Fibroblast of villous mesenchyme (primary cell): ENCODE results near the gene MTG1. TPM values are rescaled to one million over a fixed set of nuclear protein-coding genes. Genes with fewer than 3 reads are reported as not detected.

Experiments used
- DNase-seq: peaks from one replicate; pipeline ENCODE4 v3.0.0-alpha.2; 2010; ENCODE audit warnings: low read depth
- H3K4me3 ChIP-seq: 2 replicates; pipeline ENCODE4 v1.5.1; 2011; ENCODE audit warnings: low read depth, mild to moderate bottlenecking, low read length
- total RNA-seq: library from RNA; depleted of rRNA; stranded (reverse); fragments of >200 nt; gene quantifications from 2 replicates; pipeline ENCODE4 v1.2.3, GENCODE V29; 2012
- TF ChIP-seq, protein P1 (sequence below): IDR thresholded peaks from 2 replicates; pipeline ENCODE4 v1.5.1; 2012; ENCODE audit warnings: low read depth, mild to moderate bottlenecking, low read length; ENCODE audit not compliant: insufficient read depth

The MTG1 gene
- total RNA-seq, 1 donor, result 22.5 TPM

DNA sequence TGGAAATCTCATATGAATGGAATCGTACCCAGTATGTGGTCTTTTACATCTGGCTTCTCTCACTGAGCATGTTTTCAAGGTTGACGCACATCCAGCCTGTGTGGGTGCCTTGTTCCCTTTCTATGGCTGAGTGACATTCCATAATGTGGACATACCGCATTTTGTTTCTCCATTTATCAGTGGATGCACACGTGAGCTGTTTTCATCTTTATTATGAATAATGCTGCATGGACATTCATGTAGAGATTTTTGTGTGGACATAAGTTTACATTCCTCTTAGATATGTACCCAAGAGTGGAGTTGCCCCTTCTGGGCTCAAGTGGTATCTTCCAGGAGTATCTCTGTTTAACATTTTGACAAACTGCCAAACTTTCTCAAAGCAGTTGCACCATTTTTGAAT is 58.5 kb downstream of the MTG1 start:
- H3K4me3 ChIP-seq, result no peak overlapping the region
- TF ChIP-seq, protein P1, sequence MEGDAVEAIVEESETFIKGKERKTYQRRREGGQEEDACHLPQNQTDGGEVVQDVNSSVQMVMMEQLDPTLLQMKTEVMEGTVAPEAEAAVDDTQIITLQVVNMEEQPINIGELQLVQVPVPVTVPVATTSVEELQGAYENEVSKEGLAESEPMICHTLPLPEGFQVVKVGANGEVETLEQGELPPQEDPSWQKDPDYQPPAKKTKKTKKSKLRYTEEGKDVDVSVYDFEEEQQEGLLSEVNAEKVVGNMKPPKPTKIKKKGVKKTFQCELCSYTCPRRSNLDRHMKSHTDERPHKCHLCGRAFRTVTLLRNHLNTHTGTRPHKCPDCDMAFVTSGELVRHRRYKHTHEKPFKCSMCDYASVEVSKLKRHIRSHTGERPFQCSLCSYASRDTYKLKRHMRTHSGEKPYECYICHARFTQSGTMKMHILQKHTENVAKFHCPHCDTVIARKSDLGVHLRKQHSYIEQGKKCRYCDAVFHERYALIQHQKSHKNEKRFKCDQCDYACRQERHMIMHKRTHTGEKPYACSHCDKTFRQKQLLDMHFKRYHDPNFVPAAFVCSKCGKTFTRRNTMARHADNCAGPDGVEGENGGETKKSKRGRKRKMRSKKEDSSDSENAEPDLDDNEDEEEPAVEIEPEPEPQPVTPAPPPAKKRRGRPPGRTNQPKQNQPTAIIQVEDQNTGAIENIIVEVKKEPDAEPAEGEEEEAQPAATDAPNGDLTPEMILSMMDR, result no peak
- no peak for DNase-seq

GRCh38 chr10:133453516-133454203 is 59.7 kb downstream of the MTG1 start, which contains the start of gene SCART1:
TSS of gene SCART1 (plus strand) at chr10:133453945. CDS start at chr10:133453998, 53 bp downstream.
- H3K4me3 ChIP-seq, result no peak within 1 kb of the TSS
- TF ChIP-seq, protein P1, result no peak
- no peak for DNase-seq

- TF ChIP-seq, protein P1, result no peak
- no peak overlapping the region for H3K4me3 ChIP-seq
- DNase-seq, result no peak
Observed at GRCh38 chr10:133454204-133454893, 60.4 kb downstream of the MTG1 start.

DNA sequence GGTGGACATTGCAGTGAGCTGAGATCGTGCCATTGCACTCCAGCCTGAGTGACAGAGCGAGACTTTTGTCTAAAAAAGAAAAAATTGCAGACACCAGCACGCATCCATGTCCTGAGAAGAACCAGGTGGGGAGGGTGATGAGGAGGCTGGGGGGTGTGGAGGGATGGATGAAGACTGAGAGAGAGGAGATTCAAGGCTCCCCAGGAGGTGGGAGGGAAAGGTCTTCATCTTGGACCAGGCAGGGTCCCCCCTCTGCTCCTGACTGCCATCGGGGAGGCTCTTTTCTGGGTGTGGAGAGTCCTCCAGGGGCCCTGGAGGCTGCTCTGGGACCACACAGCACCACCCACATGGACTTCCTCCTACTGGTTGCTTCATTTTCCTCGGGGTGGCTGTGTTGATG is 61.2 kb downstream of the MTG1 start:
- no peak for DNase-seq
- H3K4me3 ChIP-seq, result no peak overlapping the region
- TF ChIP-seq, protein P1, result no peak

DNA sequence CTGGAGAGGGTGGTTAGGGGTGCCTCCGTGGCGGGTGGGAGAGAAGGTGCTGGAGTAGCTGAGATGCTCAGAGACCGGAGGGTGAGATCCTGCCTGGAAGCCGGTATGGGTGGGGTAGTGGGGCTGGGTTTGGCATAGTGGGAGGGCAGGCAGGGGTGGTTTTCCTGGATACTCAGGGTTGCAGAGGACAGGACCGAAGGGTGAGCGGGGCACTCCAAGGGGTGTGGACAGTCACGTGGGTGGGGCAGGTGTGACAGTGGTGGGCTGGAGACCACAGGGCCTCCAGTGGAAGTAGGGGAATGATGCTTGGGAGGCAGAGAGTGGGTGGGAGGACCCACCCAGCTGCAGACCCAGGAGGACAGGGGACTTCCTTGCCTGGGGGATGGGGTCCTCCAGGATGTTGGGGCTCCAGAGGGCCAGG is 61.7 kb downstream of the MTG1 start:
- DNase-seq, result no peak
- H3K4me3 ChIP-seq, result no peak overlapping the region
- TF ChIP-seq, protein P1, result no peak

DNA sequence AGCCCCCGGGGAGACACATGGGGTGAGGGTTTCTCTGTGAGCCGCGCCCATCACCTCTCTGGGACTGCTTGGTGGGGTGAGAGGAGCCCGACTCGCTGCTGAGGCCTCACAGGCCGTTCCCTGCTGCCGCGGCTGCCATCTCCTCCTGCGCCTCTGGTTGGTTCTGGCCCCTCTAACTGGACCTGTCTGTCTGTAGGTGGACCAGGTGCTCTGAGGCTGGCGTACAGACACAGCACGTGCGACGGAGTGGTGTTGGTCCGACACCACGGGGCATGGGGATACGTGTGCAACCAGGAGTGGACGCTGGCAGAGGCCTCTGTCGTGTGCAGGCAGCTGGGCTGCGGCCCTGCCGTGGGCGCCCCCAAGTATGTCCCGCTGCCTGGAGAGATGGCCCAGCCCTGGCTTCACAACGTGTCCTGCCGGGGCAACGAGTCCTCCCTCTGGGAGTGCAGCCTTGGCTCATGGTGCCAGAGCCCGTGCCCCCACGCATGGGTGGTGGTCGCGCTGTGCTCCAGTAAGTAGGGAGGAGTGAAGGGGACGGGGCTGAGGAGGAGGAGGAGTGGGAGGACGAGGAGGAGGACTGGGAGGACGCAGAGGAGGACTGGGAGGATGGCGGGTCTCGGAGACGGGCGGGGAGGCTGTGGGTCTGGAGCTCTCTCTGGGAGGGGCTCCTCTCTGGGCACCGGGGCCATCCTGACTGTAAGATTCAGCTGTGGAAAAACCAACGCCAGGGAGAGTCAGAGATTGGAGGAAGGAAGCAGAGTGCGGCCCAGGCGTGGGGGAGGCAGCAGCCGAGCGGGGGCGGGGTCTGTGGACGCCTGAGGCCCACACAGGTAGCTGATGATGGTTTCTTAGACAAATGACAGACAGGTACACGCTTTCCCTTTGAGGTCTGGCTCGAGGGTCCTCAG is 62.3 kb downstream of the MTG1 start:
- TF ChIP-seq, protein P1, result no peak
- H3K4me3 ChIP-seq, result no peak overlapping the region
- no peak for DNase-seq
